Measurements from ENCODE around the gene SPATA31D3.

GRCh38 chr9:81893929-81894328, 49.4 kb upstream of the SPATA31D3 start:
- TF ChIP-seq CTCF (IDR thresholded peaks at IDR 0.05) = no peak
- no peak for TF ChIP-seq SIN3A (IDR thresholded peaks at IDR 0.05; ENCODE audit: borderline replicate concordance, insufficient read depth, low read depth, low read length)
- TF ChIP-seq POLR2AphosphoS5 (IDR thresholded peaks at IDR 0.05; ENCODE audit: low read depth, low read length) = no peak
